Measurements from ENCODE around the gene PM20D1.
"Not testable (repeated sequence)": the region's sequence is repeated elsewhere in the genome, so short reads cannot be mapped to it uniquely, and the experiment has no call there.

The PM20D1 gene

DNA sequence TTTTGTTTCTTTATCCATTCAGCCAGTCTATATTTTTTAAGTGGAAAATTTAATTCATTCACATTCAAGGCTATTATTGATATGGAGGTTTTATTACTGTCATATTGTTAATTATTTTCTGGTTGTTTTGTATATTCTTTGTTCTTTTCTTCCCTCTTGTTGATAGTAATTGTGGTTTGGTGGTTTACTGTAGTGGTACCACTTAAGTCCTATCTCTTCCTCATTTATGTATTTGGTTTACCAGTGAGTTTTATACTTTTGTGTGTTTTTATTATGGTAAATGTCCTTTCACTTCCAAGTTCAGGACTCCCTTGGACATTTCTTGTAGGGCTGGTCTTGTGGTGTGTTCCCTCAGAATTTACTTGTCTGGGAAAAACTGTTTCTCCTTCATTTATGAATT is 28.1 kb upstream of the PM20D1 start:
- Histone ChIP-seq H3K27me3 (replicated peaks; ENCODE audit: control insufficient read depth, insufficient read depth, low read length) (no peaks in the 10 kb centered on the region), H3K36me3 (ENCODE audit: control insufficient read depth, insufficient read depth, low read length, severe bottlenecking) (no peaks in the 10 kb centered on the region), H3K4me1 (ENCODE audit: control insufficient read depth, insufficient read depth, low read length) (no peaks in the 10 kb centered on the region), H3K9ac (ENCODE audit: low read length) (no peak overlapping the region), H3K9me3 (ENCODE audit: control insufficient read depth, low read length) (peaks cover 7% of the 10 kb centered on the region), H3K4me3 (ENCODE audit: low read length) (no peak overlapping the region)
- no peak for DNase-seq (ENCODE audit: low read depth)

DNA sequence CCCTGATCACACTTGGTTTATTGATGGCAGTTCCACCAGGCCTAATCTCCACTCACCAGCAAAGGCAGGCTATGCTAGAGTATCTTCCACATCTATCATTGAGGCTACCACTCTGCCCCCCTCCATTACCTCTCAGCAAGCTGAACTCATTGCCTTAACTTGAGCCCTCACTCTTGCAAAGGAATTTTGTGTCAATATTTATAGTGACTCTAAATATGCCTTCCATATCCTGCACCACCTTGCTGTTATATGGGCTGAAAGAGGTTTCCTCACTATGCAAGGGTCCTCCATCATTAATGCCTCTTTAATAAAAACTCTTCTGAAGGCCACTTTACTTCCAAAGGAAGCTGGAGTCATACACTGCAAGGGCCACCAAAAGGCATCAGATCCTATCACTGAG is 23.2 kb upstream of the PM20D1 start:
- not testable (repeated sequence) for H3K27me3 ChIP-seq (replicated peaks; ENCODE audit: control insufficient read depth, insufficient read depth, low read length); H3K36me3 ChIP-seq (ENCODE audit: control insufficient read depth, insufficient read depth, low read length, severe bottlenecking); H3K9me3 ChIP-seq (ENCODE audit: control insufficient read depth, low read length); H3K9ac ChIP-seq (ENCODE audit: low read length); H3K4me3 ChIP-seq (ENCODE audit: low read length); H3K4me1 ChIP-seq (ENCODE audit: control insufficient read depth, insufficient read depth, low read length); DNase-seq (ENCODE audit: low read depth)

DNA sequence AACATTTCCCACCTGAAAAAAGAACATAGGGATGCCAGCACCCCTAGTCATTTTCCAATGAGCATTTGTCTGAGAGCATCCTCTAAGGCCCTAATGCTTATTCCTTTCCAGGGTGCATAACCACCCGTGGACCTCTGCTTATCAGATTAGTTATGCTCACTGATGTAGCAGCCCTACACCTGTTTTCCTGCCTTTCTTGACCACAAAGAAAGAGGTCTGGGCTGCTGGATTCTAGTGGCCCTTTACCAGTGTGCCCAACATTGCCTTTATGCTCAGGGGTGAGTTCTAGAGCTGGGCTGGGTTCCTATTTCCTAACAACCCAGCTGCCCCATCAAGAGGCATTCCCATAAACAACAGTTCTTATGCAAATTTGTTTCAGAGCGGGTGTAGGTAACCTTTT is 20.3 kb upstream of the PM20D1 start:
- Histone ChIP-seq H3K36me3 (ENCODE audit: control insufficient read depth, insufficient read depth, low read length, severe bottlenecking) (no peaks in the 10 kb centered on the region), H3K4me1 (ENCODE audit: control insufficient read depth, insufficient read depth, low read length) (no peaks in the 10 kb centered on the region), H3K27me3 (replicated peaks; ENCODE audit: control insufficient read depth, insufficient read depth, low read length) (no peaks in the 10 kb centered on the region), H3K4me3 (ENCODE audit: low read length) (no peak overlapping the region), H3K9me3 (ENCODE audit: control insufficient read depth, low read length) (peaks cover 7% of the 10 kb centered on the region), H3K9ac (ENCODE audit: low read length) (no peak overlapping the region)
- DNase-seq (ENCODE audit: low read depth): no peak

DNA sequence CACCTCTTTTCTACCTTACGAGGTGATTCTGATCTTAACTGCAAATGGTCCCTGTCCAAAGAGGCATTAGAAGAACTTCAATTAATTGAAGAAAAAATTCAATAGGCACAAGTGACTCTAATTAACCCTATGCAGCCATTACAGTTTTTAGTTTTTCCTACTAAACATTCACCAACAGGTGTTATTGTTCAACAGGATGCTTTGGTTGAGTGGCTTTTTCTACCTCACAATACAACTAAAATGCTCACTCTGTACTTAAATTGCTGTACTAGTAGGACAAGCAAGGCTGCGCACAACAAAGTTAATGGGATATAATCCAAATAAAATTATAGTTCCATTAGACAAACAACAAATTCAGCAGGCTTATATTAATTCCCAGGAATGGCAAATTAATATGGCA is 11.6 kb upstream of the PM20D1 start:
- DNase-seq (ENCODE audit: low read depth): no peak
- no peaks in the 10 kb centered on the region for H3K27me3 ChIP-seq (replicated peaks; ENCODE audit: control insufficient read depth, insufficient read depth, low read length)
- no peaks in the 10 kb centered on the region for H3K36me3 ChIP-seq (ENCODE audit: control insufficient read depth, insufficient read depth, low read length, severe bottlenecking)
- no peak overlapping the region for H3K4me3 ChIP-seq (ENCODE audit: low read length)
- H3K9ac ChIP-seq (ENCODE audit: low read length): no peak overlapping the region
- H3K4me1 ChIP-seq (ENCODE audit: control insufficient read depth, insufficient read depth, low read length): no peaks in the 10 kb centered on the region
- H3K9me3 ChIP-seq (ENCODE audit: control insufficient read depth, low read length): peaks cover 5% of the 10 kb centered on the region

DNA sequence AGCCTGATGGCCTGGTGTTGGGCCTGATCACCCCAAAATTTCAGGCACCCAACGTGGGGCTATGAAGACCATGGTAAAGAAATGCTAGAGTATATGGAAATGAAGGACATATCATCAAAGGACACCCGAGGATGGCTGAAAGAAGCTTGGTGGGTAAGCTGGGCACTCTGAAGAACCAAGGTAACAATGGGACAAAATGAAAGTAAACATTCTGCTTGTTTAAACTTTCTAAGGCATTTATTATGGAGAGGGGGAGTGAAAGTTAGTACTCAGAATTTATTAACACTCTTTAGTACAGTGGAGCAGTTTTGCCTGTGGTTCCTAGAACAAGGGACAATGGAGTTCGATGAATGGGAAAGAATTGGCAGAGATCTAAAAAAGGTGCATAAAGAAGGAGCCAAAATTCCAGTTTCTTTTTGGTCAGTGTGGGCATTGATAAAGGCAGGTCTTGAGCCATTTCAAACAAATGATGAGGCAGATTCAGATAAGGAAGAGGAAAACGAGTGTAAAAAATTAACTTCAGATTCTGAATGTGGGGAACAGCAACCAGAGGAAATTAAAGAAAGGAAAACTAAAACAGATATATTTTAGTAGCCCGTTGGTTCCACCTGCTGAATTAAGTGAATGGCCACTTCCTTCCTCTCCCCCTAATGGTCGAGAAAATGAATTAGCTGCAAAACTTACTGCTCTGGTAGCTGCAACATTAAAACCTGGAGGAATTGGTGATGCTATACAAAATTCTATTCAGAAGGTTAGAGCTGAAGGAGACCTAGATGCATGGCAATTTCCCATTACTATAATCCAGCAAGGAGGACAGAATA is 8.4 kb upstream of the PM20D1 start:
- Histone ChIP-seq H3K4me3 (ENCODE audit: low read length) (no peak overlapping the region), H3K9ac (ENCODE audit: low read length) (no peak overlapping the region)

DNA sequence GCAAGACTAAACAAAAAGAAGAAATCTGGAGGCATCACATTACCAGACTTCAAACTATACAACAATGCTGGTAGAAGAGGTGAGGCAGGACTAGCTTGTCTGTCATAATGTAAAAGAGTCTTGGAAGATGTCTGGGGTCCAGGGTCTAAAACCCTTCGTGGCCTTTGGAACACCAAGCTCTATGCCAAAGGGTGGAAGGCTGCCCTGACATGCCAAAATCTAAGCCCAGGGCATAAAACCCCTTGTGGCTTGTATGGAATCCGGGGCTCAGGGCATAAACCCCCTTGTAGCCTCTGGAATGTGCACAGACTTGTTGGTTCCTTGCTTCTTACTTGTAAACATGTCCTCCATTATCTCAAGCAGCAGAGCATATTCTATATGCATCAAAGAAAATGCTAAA is 7.6 kb upstream of the PM20D1 start:
- peaks cover 17% of the 10 kb centered on the region for H3K9me3 ChIP-seq (ENCODE audit: control insufficient read depth, low read length)
- H3K4me3 ChIP-seq (ENCODE audit: low read length); H3K4me1 ChIP-seq (ENCODE audit: control insufficient read depth, insufficient read depth, low read length); DNase-seq (ENCODE audit: low read depth); H3K27me3 ChIP-seq (replicated peaks; ENCODE audit: control insufficient read depth, insufficient read depth, low read length); H3K36me3 ChIP-seq (ENCODE audit: control insufficient read depth, insufficient read depth, low read length, severe bottlenecking); H3K9ac ChIP-seq (ENCODE audit: low read length): not testable (repeated sequence)

More for the DNA sequence above, 8.4 kb upstream of the PM20D1 start:
- Histone ChIP-seq H3K36me3 (ENCODE audit: control insufficient read depth, insufficient read depth, low read length, severe bottlenecking) (no peaks in the 10 kb centered on the region), H3K27me3 (replicated peaks; ENCODE audit: control insufficient read depth, insufficient read depth, low read length) (no peaks in the 10 kb centered on the region), H3K9me3 (ENCODE audit: control insufficient read depth, low read length) (peaks cover 12% of the 10 kb centered on the region), H3K4me1 (ENCODE audit: control insufficient read depth, insufficient read depth, low read length) (no peaks in the 10 kb centered on the region)
- DNase-seq (ENCODE audit: low read depth): no peak

DNA sequence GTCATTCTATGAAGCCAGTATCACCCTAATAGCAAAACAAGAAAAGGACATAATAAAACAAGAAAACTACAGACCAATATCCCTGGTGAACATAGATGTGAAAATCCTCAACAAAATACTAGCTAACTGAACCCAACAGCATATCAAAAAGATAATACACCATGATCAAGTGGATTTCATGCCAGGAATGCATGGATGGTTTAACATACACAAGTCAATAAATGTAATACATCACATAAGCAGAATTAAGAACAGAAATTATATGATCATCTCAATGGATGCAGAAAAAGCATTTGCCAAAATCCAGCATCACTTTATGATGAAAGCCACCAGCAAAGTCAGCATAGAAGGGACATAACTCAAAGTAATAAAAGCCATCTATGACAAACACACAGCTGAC is 6.5 kb upstream of the PM20D1 start:
- Histone ChIP-seq H3K4me3 (ENCODE audit: low read length) (no peak overlapping the region), H3K4me1 (ENCODE audit: control insufficient read depth, insufficient read depth, low read length) (no peaks in the 10 kb centered on the region), H3K9me3 (ENCODE audit: control insufficient read depth, low read length) (peaks cover 21% of the 10 kb centered on the region), H3K9ac (ENCODE audit: low read length) (no peak overlapping the region), H3K36me3 (ENCODE audit: control insufficient read depth, insufficient read depth, low read length, severe bottlenecking) (no peaks in the 10 kb centered on the region), H3K27me3 (replicated peaks; ENCODE audit: control insufficient read depth, insufficient read depth, low read length) (no peaks in the 10 kb centered on the region)
- no peak for DNase-seq (ENCODE audit: low read depth)

DNA sequence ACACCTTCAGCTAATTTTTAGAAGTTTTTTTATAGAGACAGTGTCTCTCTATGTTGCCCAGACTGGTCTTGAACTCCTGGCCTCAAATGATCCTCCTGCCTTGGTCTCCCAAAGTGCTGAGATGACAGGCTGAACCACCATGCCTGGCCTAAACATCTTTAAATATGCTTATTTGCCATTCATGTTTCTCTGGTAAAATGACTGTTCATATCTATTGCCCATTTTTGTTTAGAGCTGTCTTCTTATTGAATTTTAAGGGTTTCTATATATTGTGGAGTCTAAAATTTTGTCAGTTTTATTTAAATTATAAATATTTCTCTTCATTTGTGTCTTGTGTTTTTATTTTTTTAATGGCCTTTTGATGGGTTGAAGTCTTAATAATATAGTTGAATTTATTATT is 3.0 kb upstream of the PM20D1 start:
- Histone ChIP-seq H3K9me3 (ENCODE audit: control insufficient read depth, low read length) (peaks cover 21% of the 10 kb centered on the region), H3K4me1 (ENCODE audit: control insufficient read depth, insufficient read depth, low read length) (peaks cover 3% of the 10 kb centered on the region), H3K9ac (ENCODE audit: low read length) (no peak overlapping the region), H3K36me3 (ENCODE audit: control insufficient read depth, insufficient read depth, low read length, severe bottlenecking) (no peaks in the 10 kb centered on the region), H3K4me3 (ENCODE audit: low read length) (no peak overlapping the region), H3K27me3 (replicated peaks; ENCODE audit: control insufficient read depth, insufficient read depth, low read length) (no peaks in the 10 kb centered on the region)
- DNase-seq (ENCODE audit: low read depth): no peak

DNA sequence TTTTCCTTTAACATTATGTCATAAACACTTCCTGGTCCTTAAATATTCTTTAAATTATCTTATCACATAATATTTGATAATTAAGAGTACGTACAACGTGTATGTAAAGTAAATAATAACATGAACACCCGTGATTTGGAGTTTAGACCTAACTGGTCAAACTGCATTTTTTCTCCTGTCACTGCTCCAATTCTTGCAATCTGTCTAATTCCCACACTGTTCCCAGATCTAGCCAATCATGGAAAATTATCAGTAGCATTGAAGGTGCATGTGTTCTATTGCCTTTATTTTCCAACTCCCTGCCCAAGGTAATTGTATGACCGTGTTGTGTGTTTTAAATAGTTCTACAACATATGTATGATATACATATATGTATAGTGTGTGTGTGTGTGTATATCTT is 2.1 kb upstream of the PM20D1 start:
- Histone ChIP-seq H3K27me3 (replicated peaks; ENCODE audit: control insufficient read depth, insufficient read depth, low read length) (no peaks in the 10 kb centered on the region), H3K4me3 (ENCODE audit: low read length) (no peak overlapping the region), H3K9me3 (ENCODE audit: control insufficient read depth, low read length) (peaks cover 21% of the 10 kb centered on the region), H3K9ac (ENCODE audit: low read length) (no peak overlapping the region), H3K36me3 (ENCODE audit: control insufficient read depth, insufficient read depth, low read length, severe bottlenecking) (no peaks in the 10 kb centered on the region), H3K4me1 (ENCODE audit: control insufficient read depth, insufficient read depth, low read length) (peaks cover 3% of the 10 kb centered on the region)
- no peak for DNase-seq (ENCODE audit: low read depth)

DNA sequence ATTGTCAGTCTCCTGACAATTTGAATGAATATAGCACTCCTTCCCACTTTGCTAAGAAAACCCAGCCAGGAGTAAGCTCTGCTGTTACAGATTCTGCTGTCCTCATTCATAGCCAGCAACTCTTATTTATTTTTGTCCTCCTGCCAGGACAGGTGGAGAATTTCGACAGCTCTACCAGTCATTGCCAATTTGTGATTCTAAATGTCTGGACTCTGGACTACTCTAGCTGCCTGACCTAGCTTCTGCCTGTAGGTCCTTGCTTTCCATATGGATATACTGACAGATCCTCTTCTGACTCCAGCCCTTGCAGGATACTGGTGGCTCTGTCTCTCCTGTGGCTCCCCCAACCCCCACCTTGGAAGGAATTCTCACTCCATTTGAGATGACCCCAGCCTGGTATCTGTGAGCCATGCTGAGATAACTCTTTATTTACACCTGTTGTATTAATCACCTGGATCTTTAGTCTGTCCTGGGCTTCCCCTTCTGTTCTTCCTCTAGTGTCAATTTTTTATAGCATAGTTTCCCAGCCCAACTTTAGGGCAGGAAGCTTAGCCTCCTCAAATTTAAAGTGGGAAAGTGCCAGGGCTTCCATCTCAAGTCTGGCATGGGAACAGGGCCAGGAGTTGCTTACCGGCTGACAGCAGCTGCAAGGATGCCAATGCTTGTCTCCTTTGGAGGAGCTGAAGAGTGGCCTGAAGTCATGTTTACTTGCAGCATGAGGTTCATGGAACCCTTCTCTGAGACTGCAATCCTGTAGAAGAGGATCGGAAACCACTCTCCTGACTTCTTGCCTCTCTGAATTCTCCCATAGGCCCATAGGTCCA is 6.7 kb downstream of the PM20D1 start:
- DNase-seq (ENCODE audit: low read depth): no peak

DNA sequence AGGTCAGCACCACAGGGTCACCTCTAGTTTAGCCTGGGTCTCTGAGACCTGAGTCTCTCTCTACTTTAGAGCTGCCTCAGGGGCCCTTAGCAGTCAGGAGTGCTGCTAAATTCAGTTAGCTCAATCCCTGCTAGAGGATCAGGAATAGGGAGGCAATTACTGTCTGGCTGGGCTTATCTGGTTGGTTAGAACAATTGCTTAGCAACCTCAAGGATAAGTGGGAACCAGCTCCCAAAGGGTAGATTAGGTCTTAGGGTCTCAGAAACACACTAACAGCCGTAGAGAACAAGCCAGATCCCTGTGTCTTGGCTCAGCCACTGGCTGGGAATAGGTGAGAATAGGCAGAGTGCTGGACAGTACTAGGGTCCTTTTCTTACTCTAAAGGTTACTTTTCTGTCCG is 7.7 kb downstream of the PM20D1 start:
- Histone ChIP-seq H3K9me3 (ENCODE audit: control insufficient read depth, low read length) (no peaks in the 10 kb centered on the region), H3K4me1 (ENCODE audit: control insufficient read depth, insufficient read depth, low read length) (peaks cover 4% of the 10 kb centered on the region), H3K36me3 (ENCODE audit: control insufficient read depth, insufficient read depth, low read length, severe bottlenecking) (no peaks in the 10 kb centered on the region), H3K4me3 (ENCODE audit: low read length) (no peak overlapping the region), H3K9ac (ENCODE audit: low read length) (no peak overlapping the region), H3K27me3 (replicated peaks; ENCODE audit: control insufficient read depth, insufficient read depth, low read length) (no peaks in the 10 kb centered on the region)
- DNase-seq (ENCODE audit: low read depth): no peak

More for the DNA sequence above, 6.7 kb downstream of the PM20D1 start:
- H3K4me3 ChIP-seq (ENCODE audit: low read length): no peak overlapping the region
- H3K27me3 ChIP-seq (replicated peaks; ENCODE audit: control insufficient read depth, insufficient read depth, low read length): no peaks in the 10 kb centered on the region
- H3K9me3 ChIP-seq (ENCODE audit: control insufficient read depth, low read length): no peaks in the 10 kb centered on the region
- no peaks in the 10 kb centered on the region for H3K4me1 ChIP-seq (ENCODE audit: control insufficient read depth, insufficient read depth, low read length)
- H3K9ac ChIP-seq (ENCODE audit: low read length): no peak overlapping the region
- H3K36me3 ChIP-seq (ENCODE audit: control insufficient read depth, insufficient read depth, low read length, severe bottlenecking): no peaks in the 10 kb centered on the region

Measured in adipocyte (in vitro differentiated cells).